GM19193 (cell line): ENCODE results near the gene DIDO1.

Experiments
- POLR2A ChIP-seq: IDR thresholded peaks from 4 replicates; pipeline ENCODE4 v1.6.1; 2011; ENCODE audit not compliant: insufficient read depth, insufficient read length; ENCODE audit errors: extremely low read depth

Gene DIDO1

GRCh38 chr20:62860391-62860923, 65.8 kb downstream of the DIDO1 start:
- no peak for TF ChIP-seq POLR2A

DNA sequence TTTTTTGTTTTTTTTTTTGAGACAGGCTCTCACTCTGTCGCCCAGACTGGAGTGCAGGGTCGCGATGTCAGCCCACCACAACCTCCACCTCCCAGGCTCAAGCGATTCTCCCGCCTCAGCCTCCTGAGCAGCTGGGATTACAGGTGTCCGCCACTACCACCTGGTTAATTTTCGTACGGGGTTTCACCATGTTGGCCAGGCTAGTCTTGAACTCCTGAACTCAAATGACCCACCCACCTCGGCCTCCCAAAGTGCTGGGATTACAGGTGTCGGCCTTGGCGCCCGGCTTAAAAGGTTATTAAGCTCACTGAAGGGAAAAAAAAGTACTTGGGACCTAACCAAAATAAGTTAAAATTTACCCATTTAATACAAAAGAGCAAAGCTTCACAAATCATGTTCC, 66.6 kb downstream of the DIDO1 start:
- TF ChIP-seq POLR2A: no peak

GRCh38 chr20:62858058-62858830, 68.1 kb downstream of the DIDO1 start:
- TF ChIP-seq POLR2A: no peak

- TF ChIP-seq POLR2A: no peak
Measured at GRCh38 chr20:62856931-62857619, 69.2 kb downstream of the DIDO1 start.

DNA sequence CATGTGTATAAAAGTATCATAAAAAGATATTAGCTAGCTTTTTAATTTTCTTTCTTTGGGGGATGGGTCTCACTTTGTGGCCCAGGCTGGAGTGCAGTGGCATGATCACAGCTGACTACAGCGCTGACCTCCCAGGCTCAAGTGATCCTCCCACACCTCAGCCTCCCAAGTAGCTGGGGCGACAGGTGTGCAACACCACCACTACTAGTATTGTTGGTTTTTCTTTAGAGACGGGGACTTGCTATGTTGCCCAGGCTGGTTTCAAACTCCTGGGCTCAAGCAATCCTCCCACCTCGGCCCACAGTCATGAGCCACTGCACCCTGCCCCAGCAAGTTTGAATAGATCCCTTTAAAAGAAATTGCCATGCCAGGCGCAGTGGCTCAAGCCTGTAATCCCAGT, 71.2 kb downstream of the DIDO1 start:
- no peak for TF ChIP-seq POLR2A

GRCh38 chr20:62854121-62854520, 72.2 kb downstream of the DIDO1 start:
- no peak for TF ChIP-seq POLR2A

DNA sequence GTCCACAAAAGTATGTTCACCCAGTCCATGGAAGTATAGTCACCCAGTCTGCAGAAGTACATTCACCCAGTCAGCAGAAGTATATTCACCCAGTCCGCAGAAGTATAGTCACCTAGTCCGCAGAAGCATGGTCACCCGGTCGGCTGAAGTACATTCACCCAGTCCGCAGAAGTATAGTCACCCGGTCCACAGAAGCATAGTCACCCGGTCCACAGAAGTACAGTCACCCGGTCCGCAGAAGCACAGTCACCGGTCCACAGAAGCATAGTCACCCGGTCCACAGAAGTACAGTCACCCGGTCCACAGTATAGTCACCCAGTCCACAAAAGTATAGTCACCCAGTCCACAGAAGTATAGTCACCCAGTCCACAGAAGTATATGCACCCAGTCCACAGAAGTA, 73.5 kb downstream of the DIDO1 start:
- TF ChIP-seq POLR2A: no peak

DNA sequence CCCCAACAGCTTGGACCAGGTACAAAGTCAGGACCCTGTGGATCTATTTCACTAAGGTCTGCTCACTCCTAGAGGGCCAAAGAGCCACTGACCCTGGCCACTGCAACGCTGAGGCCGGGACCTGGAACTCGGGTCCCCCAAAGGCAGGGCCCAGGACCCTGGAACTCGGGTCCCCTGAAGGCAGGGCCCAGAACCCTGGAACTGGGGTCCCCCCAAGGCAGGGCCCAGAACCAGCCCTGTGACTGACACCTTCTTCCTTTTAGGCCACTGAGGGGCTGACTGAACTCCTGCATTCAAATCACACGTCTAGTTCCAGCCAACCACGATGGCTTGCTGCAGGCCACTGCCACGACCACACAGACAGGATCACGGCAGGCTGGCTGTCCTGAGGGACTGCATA, 74.1 kb downstream of the DIDO1 start:
- no peak for TF ChIP-seq POLR2A

DNA sequence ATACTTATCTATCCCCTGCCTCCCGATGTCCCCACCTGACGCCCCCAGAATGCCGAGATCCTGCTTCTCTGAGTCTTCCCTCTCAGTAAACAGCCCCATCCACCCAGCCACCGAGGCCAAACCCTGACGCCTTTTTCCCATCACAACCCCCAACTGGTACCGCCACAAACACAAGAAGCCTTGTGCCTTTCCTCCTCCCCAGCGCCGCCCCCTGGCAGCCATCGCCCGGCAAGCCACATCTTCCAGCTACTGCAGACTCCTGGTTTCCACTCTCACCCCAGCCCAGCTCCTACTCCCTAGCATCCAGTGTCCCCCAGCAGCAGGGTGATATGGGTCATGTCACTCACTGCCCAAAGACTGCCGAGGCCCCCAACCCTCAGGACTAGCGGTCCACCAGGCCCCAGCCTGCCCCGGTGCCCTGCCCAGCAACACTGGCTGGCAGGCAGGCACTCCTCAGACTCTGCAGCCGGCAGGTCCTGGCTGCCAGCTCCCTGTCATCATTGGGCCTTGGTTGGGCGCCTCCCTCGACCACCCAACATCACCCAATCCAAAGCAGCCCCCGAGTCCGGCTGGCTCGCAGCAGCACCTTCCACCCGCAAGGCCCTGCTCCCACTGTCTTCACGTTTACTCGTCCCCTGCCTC, 75.9 kb downstream of the DIDO1 start:
- no peak for TF ChIP-seq POLR2A

DNA sequence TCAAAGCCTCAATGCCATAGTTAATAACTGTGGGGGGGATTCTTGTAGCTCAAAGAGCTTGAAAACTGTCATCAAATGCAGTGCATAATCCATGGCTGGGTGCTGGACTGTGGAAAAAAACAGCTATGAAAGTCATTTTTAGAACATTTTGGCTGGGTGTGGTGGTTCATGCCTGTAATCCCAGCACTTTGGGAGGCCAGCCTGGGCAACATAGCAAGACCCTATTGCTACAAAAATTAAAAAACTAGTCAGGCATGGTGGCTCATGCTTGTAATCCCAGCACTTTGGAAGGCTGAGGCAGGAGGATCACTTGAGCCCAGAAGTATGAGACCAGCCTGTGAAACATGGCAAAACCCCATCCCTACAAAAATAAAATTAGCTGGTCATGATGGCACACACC, 76.9 kb downstream of the DIDO1 start:
- TF ChIP-seq POLR2A: no peak

DNA sequence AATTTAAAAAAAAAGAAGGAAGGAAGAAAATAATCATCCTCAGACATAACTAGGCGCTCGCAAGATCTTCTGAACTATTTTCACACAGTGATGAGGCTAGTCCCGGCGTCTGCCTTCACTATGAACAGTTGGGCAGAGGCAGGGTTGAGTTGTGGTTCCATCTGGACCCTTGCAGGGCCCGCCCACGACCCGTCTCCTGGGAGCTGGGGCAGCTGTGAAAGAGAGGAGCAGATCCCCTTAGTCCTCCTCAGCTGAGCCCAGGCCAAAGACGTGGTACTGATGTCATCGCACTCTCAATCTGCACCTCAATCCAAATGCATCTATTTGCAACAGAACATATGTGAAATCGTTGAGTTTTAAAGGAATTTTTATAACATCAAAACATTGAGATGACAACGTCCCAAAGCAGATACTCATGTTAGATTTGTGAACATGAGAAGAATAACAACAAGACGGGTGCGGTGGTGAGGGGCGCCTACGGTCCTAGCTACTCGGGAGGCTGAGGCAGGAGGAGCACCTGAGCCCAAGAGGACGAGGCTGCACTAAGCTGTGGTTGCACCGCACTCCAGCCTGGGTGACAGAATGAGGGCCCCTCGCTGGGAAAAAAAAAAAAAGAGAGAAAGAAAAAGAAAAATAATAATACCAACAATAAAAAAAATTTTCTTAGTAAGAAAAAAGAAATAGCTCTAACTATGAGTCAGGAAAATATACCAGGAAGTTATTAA, 80.0 kb downstream of the DIDO1 start:
- TF ChIP-seq POLR2A: no peak

DNA sequence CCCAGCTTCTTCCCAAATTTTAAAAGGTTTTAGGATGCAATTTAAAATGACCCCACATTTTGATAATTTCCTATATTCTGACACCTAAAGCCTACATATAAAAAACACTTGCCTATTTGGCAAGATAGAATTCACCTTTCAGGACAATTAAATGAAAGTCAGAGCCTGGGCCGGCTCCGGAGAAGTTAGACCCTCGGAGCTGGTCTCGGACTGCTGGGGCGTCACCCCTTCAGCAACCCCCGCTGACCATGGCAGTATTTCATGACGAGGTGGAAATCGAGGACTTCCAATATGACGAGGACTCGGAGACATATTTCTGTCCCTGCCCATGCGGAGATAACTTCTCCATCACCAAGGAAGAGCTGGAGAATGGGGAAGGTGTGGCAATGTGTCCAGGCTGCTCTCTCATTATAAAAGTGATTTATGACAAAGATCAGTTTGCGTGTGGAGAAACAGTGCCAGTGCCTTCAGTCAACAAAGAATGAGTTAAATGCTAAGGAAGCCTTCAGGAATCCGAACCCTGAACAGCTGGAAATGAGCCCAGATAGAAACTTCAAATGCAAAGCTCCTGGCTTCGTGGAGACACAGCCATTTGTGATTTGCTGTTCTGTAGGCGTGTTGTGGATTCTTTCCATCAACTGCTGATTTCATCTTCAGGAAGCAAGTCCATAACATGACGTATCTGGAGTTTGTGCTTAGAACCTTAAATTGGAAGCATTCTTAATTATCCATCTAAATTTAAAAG, 80.7 kb downstream of the DIDO1 start:
- TF ChIP-seq POLR2A: no peak

DNA sequence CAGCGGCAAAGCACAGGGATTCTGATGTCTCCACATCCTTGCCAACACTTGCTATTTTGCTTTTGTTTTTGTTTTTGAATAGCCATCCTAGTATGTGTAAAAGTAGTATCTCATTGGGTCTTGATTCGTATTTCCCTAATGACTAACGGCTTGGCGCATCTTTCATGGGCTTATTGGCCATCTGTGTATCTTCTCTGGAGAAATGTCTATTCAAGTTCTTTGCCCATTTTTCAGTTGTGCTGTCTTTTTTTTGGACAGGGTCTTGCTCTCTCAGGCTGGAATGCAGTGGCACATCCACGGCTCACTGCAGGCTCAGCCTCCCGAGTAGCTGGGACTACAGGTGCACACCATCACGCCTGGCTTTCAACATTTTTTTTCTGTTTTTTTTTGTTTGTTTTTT, 82.1 kb downstream of the DIDO1 start:
- no peak for TF ChIP-seq POLR2A

GRCh38 chr20:62843656-62844055, 82.6 kb downstream of the DIDO1 start:
- TF ChIP-seq POLR2A: no peak

GRCh38 chr20:62841705-62842212, 84.5 kb downstream of the DIDO1 start:
- TF ChIP-seq POLR2A: no peak
